ENCODE measurements around the gene APOBEC2. TPM values are rescaled to one million over a fixed set of nuclear protein-coding genes. Genes with fewer than 3 reads are reported as not detected.

APOBEC2 gene
- total and polyA plus RNA-seq, 9 of the 15 experiments (the other 6 are each of a cell fraction or from before 2014, with no cell fraction given): 0.25 to 1.6 TPM; not detected in 7

DNA sequence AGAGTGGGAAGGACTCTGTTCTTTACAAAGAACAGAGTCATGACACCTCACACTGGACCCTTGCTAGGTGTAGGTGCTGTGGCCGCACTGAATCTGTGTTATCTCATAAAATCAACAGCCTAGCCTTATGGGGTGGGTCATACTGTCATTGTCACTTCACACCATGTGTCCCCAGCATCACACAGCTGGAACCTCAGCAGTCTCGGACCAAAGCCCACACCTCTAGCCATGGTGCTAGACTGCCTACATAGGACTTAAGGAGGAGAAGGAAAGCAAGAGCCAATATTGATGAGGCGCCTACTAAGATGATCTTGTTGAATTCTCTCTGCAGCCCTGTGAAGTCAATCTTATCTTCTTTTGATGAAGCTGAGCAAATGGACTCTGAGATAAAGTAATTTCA lies 45.0 kb upstream of the APOBEC2 start:
- Histone ChIP-seq H3K9me3 (replicated peaks; ENCODE audit: control insufficient read depth, insufficient read depth, low read depth, low read length) (no peaks in the 10 kb centered on the region), H3K4me3 (no peak overlapping the region), H3K27me3 (ENCODE audit: control insufficient read depth in 2 of 2, insufficient read depth in 2 of 2, low read length in 2 of 2) (peaks cover 24 to 34% of the 10 kb centered on the region in 2 experiments), H3K4me1 (replicated peaks in 1 of 2; ENCODE audit: control insufficient read depth in 2 of 2, insufficient read depth in 2 of 2, low read length in 2 of 2) (no peaks in the 10 kb centered on the region), H2AFZ (ENCODE audit: low read depth, low read length) (no peak overlapping the region), H4K20me1 (replicated peaks; ENCODE audit: control insufficient read depth, insufficient read depth, low read length) (no peaks in the 10 kb centered on the region; the same call in 1 of the 2 replicates), H3K79me2 (ENCODE audit: control insufficient read depth, insufficient read depth, low read length) (no peaks in the 10 kb centered on the region), H3K4me2 (ENCODE audit: insufficient read depth, low read length) (no peak overlapping the region), H3K27ac (ENCODE audit: extremely low read depth, low read depth, low read length) (no peak overlapping the region), H3K9me1 (ENCODE audit: control insufficient read depth, insufficient read depth, low read length) (no peaks in the 10 kb centered on the region), H3K36me3 (ENCODE audit: control insufficient read depth, insufficient read depth, low read length) (no peaks in the 10 kb centered on the region), H3K9ac (ENCODE audit: insufficient read depth in 1 of 2, low read depth in 2 of 2, low read length in 2 of 2) (no peak overlapping the region)
- WGBS (ENCODE audit: insufficient coverage, low coverage, missing lambda C conversion rate): 0% methylated on average over 3 of the region's 3 CpGs
- in situ Hi-C loops (cut with MboI): no loop called here
- TF ChIP-seq, protein P1, sequence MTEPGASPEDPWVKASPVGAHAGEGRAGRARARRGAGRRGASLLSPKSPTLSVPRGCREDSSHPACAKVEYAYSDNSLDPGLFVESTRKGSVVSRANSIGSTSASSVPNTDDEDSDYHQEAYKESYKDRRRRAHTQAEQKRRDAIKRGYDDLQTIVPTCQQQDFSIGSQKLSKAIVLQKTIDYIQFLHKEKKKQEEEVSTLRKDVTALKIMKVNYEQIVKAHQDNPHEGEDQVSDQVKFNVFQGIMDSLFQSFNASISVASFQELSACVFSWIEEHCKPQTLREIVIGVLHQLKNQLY (CRISPR knock-in tag; conservative IDR thresholded peaks at IDR 0.05): no peak
- TF ChIP-seq CBFB (CRISPR knock-in tag; IDR thresholded peaks at IDR 0.05) (no peak), ZNF586 (CRISPR knock-in tag; conservative IDR thresholded peaks at IDR 0.05) (no peak)
- no peak for DNase-seq (ENCODE audit: extremely low read depth in 1 of 4, low spot score in 3 of 4)
- ATAC-seq: no peak
- ChIA-PET POLR2A (no interaction called here), CTCF (ENCODE audit: low intra/inter-chr PET ratio) (interaction anchor here (0.5 to 4.0 kb wide), 2 partner anchors 11 to 59 kb away, joined by 4 to 26 read pairs; no protein-coding TSS in a partner anchor)
- BruUV-seq (replicated peaks): no TSS peak
- intact Hi-C loops (cut with micrococcal nuclease): no loop called here
- FAIRE-seq: no peak

DNA sequence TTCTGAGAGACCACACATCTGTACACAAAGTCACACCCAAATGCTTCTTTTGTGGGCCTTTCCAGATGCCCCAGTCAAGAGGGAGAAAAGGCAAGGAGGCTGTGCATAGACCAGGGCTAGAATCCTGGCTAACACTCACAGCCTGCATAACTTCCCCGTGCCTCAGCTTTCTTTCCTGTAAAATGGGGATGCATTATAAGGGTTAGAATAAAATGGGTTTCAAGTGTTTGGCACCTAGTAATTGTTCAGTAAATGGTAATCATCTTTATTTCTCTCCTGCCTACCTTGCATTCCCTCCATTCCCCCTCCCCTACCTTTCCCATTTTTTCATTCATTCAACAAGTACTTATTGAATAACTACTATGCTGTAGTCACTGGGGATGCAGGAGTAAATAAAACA lies 43.3 kb upstream of the APOBEC2 start:
- no peak for DNase-seq (ENCODE audit: extremely low read depth in 1 of 4, low spot score in 3 of 4)
- in situ Hi-C loops (cut with MboI): no loop called here
- no TSS peak for BruUV-seq (replicated peaks)
- POLR2A ChIA-PET: interaction anchor here (0.8 kb wide), 1 partner anchor 18 kb away, joined by 3 read pairs; no protein-coding TSS in a partner anchor
- H3K79me2 ChIP-seq (ENCODE audit: control insufficient read depth, insufficient read depth, low read length): no peaks in the 10 kb centered on the region
- ATAC-seq: no peak
- no peak overlapping the region for H2AFZ ChIP-seq (ENCODE audit: low read depth, low read length)
- H3K9ac ChIP-seq (ENCODE audit: insufficient read depth in 1 of 2, low read depth in 2 of 2, low read length in 2 of 2): no peak overlapping the region
- H3K27ac ChIP-seq (ENCODE audit: extremely low read depth, low read depth, low read length): no peak overlapping the region
- TF ChIP-seq ZNF511 (CRISPR knock-in tag; IDR thresholded peaks at IDR 0.05): no peak
- TF ChIP-seq RBM25 (IDR thresholded peaks at IDR 0.05; ENCODE audit: low read depth, low read length, severe bottlenecking): peak; percentile 40
- H3K4me3 ChIP-seq: no peak overlapping the region
- peaks cover 11 to 20% of the 10 kb centered on the region in 2 experiments; a peak in 4 of 5 replicates for H3K27me3 ChIP-seq (ENCODE audit: control insufficient read depth in 2 of 2, insufficient read depth in 2 of 2, low read length in 2 of 2)
- no peaks in the 10 kb centered on the region; the same call in 1 of the 2 replicates for H4K20me1 ChIP-seq (replicated peaks; ENCODE audit: control insufficient read depth, insufficient read depth, low read length)
- intact Hi-C loops (cut with micrococcal nuclease): no loop called here
- no peaks in the 10 kb centered on the region for H3K9me1 ChIP-seq (ENCODE audit: control insufficient read depth, insufficient read depth, low read length)
- no peaks in the 10 kb centered on the region for H3K4me1 ChIP-seq (replicated peaks in 1 of 2; ENCODE audit: control insufficient read depth in 2 of 2, insufficient read depth in 2 of 2, low read length in 2 of 2)
- H3K9me3 ChIP-seq (replicated peaks; ENCODE audit: control insufficient read depth, insufficient read depth, low read depth, low read length): no peaks in the 10 kb centered on the region
- WGBS (ENCODE audit: insufficient coverage, low coverage, missing lambda C conversion rate): 0% methylated on average over 1 of the region's 1 CpG
- H3K4me2 ChIP-seq (ENCODE audit: insufficient read depth, low read length): no peak overlapping the region
- CTCF ChIA-PET (ENCODE audit: low intra/inter-chr PET ratio): interaction anchor here (1.2 kb wide), 1 partner anchor 9 kb away, joined by 3 read pairs; no protein-coding TSS in a partner anchor
- no peaks in the 10 kb centered on the region for H3K36me3 ChIP-seq (ENCODE audit: control insufficient read depth, insufficient read depth, low read length)
- FAIRE-seq: no peak

Data from K562 (cell line).